DMS79 (cell line): ENCODE data around the gene DRD1.

ENCODE experiments used
- DNase-seq: peaks from one replicate; lab custom pipeline; 2025; lab: John Stamatoyannopoulos, UW

Gene DRD1

GRCh38 chr5:175444060-175444904, at the start of gene DRD1:
DRD1 (minus strand) TSS chr5:175444182; CDS start chr5:175443099, 1,083 bp downstream.
- DNase-seq, result no peak

- no peak for DNase-seq
Measured at GRCh38 chr5:175493726-175494125, 49.7 kb upstream of the DRD1 start.

- peak; percentile 13 for DNase-seq
Measured at GRCh38 chr5:175493260-175493659, 49.3 kb upstream of the DRD1 start.

DNA sequence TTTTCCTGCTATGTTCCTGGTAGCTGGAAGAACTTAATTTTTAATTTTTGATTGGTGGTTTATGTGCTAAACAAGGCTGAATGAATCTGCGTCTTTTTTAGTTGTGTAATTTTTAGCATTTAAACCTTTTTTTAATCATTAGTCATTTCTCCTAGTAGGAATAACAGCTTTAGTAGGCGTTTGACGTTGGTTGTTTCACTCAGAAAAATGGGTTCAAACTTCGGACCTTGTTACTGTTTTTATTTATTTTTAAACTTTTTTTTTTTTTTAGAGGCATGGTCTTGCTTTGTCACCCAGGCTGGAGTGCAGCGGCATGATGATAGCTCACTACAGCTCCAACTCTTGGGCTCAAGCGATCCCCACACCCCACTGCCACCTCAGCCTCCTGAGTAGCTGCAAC, 47.2 kb upstream of the DRD1 start:
- no peak for DNase-seq

DNA sequence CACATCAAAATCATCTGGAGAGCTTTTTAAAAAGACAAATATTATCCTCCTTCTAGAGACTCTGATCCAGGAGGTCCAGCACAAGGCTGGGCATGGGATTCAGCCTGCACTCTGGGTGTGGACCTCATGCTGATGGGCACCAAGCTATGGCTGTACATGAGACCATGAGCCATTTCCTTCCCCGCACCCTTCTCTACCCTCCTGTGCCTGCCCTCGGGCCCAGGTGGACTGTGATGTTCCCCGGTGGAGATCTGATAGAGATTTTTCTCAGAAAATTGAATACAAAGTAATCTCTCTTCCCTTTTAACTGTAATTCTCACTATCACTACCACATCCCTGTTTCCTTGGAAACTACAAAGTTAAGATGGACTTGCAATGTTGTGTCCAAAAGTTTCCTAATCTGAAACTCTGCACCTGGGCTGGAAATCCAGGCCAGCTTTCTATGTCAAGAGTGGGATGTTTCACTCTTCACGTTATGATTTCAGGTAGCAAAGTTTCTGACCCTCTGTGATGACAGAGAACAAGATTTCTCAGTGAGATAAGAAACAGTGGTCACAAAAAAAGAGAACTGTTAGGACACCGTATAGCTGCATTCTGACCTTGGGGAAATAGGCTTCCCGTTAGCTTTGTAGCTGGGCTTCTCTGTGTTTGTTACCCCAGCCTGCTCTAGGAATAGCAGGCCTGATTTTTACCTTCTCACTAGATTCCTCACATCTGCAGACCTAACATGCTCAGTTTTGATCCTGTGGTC, 45.9 kb upstream of the DRD1 start:
- DNase-seq, result no peak

DNA sequence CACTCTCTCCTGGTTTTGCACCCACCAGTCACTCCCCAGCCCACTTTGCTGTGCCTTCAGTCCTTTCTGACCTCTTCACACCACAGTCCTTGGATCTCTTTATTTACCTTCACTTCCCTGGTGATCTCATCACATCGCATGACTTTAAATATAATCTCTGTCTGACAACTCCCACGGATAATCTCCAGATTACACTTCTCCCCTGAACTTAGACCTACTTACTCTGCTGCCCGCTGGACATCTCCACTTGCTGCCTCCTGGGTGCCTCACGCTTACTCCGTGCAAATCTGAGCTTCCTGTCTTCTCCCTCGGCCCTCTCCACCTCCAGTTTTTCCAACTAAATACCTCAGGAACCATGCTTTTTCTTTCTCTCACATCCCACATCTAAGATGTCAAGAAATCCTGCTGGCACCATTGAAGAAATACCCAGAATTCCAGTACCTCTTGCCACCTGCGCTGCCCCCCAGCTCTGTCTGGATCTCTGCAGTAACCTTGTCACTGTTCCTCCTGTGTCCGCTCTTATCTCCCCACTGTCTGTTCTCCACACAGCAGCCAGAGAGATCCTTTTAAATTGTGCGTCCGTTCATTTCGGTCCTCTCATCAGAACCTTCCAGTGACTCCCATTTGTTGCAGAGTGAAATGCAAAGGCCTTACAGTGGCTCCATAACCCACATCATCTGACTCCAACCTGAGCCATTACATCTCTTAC, 43.7 kb upstream of the DRD1 start:
- DNase-seq, result no peak

DNA sequence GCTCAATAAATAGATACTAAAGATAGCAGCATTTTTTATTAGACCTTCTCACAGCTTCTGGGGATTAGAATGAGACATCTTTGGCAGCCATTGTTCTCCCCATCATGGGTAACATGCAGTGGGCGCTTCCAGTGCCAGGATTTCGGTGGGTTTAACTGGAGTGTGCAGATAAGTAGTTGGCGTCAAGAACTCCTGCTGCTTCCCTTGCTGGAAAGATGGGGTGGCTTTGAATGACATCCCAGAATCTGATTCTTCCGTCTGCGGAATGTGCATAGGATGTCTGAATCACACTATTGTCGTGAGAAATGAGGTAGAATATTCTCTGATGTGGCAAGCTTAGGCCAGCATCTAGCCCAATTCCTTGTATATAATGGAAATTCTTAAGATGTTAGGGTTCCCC, 41.6 kb upstream of the DRD1 start:
- DNase-seq, result no peak

GRCh38 chr5:175484829-175485228, 40.8 kb upstream of the DRD1 start:
- no peak for DNase-seq

- no peak for DNase-seq
Measured at GRCh38 chr5:175484322-175484721, 40.3 kb upstream of the DRD1 start.

GRCh38 chr5:175483337-175483736, 39.4 kb upstream of the DRD1 start:
- DNase-seq, result no peak

- DNase-seq, result no peak
Measured at GRCh38 chr5:175479125-175479881, 35.3 kb upstream of the DRD1 start.

DNA sequence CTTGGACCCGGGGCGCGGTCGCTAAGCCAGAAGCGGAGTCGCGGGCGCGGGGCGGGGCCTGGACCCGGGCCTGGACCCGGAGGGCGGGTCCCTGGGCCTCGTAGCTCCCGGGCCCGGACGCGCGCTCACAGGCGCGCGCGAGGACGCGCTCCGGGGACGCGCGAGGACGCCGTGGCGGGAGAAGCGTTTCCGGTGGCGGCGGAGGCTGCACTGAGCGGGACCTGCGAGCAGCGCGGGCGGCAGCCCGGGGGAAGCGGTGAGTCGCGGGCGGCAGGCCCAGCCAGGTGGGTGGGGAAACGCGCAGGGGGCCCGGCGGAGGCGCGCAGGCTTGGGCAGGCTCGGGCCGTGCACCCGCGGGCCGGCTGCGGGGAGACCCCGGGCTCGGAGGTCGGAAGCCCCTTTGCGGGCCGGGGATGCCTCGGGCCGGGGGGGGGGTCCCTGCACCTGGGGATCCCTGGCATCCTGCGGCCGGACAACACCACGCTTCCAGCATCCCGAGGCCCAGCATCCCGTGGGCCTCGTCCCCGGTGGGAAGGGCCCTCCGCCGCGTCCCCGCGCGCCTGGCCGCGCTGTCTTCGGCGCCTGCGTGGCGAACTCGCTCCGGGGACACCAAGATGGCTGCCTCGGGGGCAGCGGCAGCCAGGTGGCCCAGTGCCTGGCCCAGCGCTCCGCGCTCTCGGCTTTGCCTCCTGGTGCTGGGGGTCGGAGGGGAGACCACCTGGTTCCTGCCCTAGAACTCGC, 34.6 kb upstream of the DRD1 start, which contains the start of gene SFXN1:
TSS of gene SFXN1 (plus strand) at position 177 of the 741 bp plus-strand sequence. CDS start 13,544 bp downstream, outside the sequence.
- DNase-seq, result peak; percentile 11

GRCh38 chr5:175478008-175478383, 34.0 kb upstream of the DRD1 start:
- DNase-seq, result no peak

GRCh38 chr5:175477440-175477839, 33.5 kb upstream of the DRD1 start:
- no peak for DNase-seq

GRCh38 chr5:175475248-175475647, 31.3 kb upstream of the DRD1 start:
- no peak for DNase-seq

GRCh38 chr5:175472378-175472777, 28.4 kb upstream of the DRD1 start:
- no peak for DNase-seq

GRCh38 chr5:175471628-175472027, 27.6 kb upstream of the DRD1 start:
- DNase-seq, result no peak

- DNase-seq, result no peak
Measured at GRCh38 chr5:175471196-175471595, 27.2 kb upstream of the DRD1 start.

DNA sequence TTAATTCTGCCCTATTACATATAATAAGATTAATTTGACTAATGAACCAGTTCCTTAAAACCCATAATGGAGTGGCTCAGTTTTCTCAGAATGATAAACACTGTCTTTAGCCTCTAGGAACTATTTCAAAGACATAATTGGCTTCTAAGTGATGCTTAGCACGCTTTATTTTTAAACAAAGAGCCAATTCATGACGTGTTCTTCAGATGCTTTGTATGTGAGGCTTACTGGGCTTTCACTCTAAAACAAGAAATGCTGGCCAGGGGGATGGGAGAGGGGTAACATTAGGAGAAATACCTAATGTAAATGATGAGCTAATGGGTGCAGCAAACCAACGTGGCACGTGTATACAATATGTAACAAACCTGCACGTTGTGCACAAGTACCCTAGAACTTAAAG, 26.8 kb upstream of the DRD1 start:
- DNase-seq, result no peak

DNA sequence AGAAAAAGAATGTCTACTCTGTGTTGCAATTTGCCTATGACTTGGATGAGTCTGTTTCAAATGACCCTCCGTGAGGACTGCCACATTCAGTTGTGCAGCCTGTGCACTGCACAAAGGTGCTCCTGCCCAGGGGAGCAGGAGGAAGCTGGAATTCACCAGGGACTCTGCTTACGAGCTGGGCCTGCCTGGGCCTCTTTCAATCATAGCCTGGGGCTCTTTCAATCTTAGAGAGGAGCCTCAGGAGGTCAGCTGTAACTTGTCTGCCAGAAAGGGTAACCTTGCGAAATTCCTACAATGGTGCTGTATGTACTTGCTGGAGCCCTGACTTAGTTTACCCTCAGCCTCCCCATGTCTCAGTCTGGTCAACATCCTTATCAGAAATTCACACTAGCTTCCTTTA, 25.9 kb upstream of the DRD1 start:
- DNase-seq, result no peak

DNA sequence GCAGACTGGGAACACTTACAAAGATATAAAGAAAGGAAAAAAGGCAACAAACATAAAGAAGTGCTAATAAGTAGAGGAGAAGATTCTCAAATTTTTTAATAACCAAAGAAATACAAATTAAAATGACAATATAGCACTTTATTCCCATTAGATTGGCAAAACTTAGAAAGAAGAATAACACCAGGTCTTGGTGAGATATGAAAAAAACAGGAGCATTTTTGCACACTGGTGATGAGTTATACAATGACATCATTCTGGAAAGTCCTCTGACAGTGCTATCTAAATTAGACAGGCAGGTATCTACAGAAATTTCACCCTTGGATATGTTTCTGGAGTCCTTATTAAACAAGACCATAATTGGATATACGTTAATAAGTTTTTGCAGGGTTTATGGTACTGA, 24.9 kb upstream of the DRD1 start:
- no peak for DNase-seq
